Neuronal stem cell (in vitro differentiated cells): ENCODE data around the gene C5orf46.

Source experiments
- DNase-seq: peaks from one replicate; pipeline ENCODE4 v3.0.0-alpha.2; 2013; ENCODE audit warnings: low spot score
- H2AFZ ChIP-seq: one replicate; pipeline ENCODE4 v1.6.1; 2013; ENCODE audit warnings: mild to moderate bottlenecking, low read length, inconsistent platforms
- H2AK5ac ChIP-seq: 2 replicates; pipeline ENCODE4 v1.6.1; 2013; ENCODE audit warnings: low read depth, mild to moderate bottlenecking, inconsistent platforms, low read length, moderate library complexity, mixed read lengths
- H2BK120ac ChIP-seq: 2 replicates; pipeline ENCODE4 v1.6.1; 2013; ENCODE audit warnings: low read depth, mild to moderate bottlenecking, inconsistent platforms, low read length, moderate library complexity, mixed read lengths
- H2BK12ac ChIP-seq: one replicate; pipeline ENCODE4 v1.6.1; 2013; ENCODE audit warnings: low read length, inconsistent platforms
- H2BK15ac ChIP-seq: 2 replicates; pipeline ENCODE4 v1.6.1; 2013; ENCODE audit warnings: mild to moderate bottlenecking, low read length, inconsistent platforms, mixed read lengths
- H2BK5ac ChIP-seq: one replicate; pipeline ENCODE4 v1.6.1; 2013; ENCODE audit warnings: inconsistent platforms, mild to moderate bottlenecking, low read length, moderate library complexity
- H3K14ac ChIP-seq: one replicate; pipeline ENCODE4 v1.6.1; 2013; ENCODE audit warnings: low read length, inconsistent platforms
- H3K18ac ChIP-seq: 2 replicates; pipeline ENCODE4 v1.6.1; 2013; ENCODE audit warnings: low read length, inconsistent platforms
- H3K23ac ChIP-seq: 2 replicates; pipeline ENCODE4 v1.6.1; 2013; ENCODE audit warnings: low read depth, mild to moderate bottlenecking, mixed read lengths, low read length, inconsistent platforms; ENCODE audit not compliant: poor library complexity
- H3K27ac ChIP-seq: replicated peaks from 3 replicates; pipeline ENCODE4 v1.5.1; 2013; ENCODE audit warnings: low read length, inconsistent platforms
- H3K27me3 ChIP-seq, 3 experiments: 2 replicates each; pipeline ENCODE4 v1.6.1; 2013; ENCODE audit warnings: low read length in 3 of 3, mild to moderate bottlenecking in 2 of 3, inconsistent platforms in 1 of 3, low read depth in 1 of 3, mixed read lengths in 1 of 3, moderate library complexity in 1 of 3; ENCODE audit not compliant: control insufficient read depth in 3 of 3, insufficient read depth in 3 of 3
- H3K36me3 ChIP-seq, 2 donors: replicated peaks in 1 of 2; 2 replicates each; pipeline ENCODE4 v1.6.1; 2013; ENCODE audit warnings: low read length in 2 of 2; ENCODE audit not compliant: control insufficient read depth in 2 of 2, insufficient read depth in 2 of 2
- H3K4ac ChIP-seq: 2 replicates; pipeline ENCODE4 v1.6.1; 2013; ENCODE audit warnings: inconsistent platforms, mild to moderate bottlenecking, low read length, moderate library complexity
- H3K4me1 ChIP-seq, 2 donors: 1 replicate in 1 of 2; 2 replicates in 1 of 2; pipeline ENCODE4 v1.6.1; 2013; ENCODE audit warnings: low read length in 2 of 2, low read depth in 1 of 2; ENCODE audit not compliant: control insufficient read depth in 2 of 2, insufficient read depth in 1 of 2
- H3K4me2 ChIP-seq: one replicate; pipeline ENCODE4 v1.6.1; 2013; ENCODE audit warnings: mild to moderate bottlenecking, low read length, inconsistent platforms; ENCODE audit not compliant: insufficient read depth, poor library complexity, severe bottlenecking
- H3K4me3 ChIP-seq, 2 donors: 2 replicates each; pipeline ENCODE4 v1.5.1; 2013; ENCODE audit warnings: low read length in 2 of 2, mild to moderate bottlenecking in 2 of 2, inconsistent platforms in 1 of 2, moderate library complexity in 1 of 2
- H3K79me1 ChIP-seq: one replicate; pipeline ENCODE4 v1.6.1; 2013; ENCODE audit warnings: low read depth, mild to moderate bottlenecking, inconsistent platforms, low read length, moderate library complexity
- H3K9ac ChIP-seq: one replicate; pipeline ENCODE4 v1.6.1; 2013; ENCODE audit warnings: mild to moderate bottlenecking, low read depth, low read length, inconsistent platforms; ENCODE audit not compliant: poor library complexity
- H3K9me3 ChIP-seq, 2 donors: replicated peaks in 1 of 2; 2 replicates each; pipeline versions ENCODE3 to v1.6.1; 2013; ENCODE audit warnings: low read length in 2 of 2, mild to moderate bottlenecking in 2 of 2, inconsistent platforms in 1 of 2, low read depth in 1 of 2, mixed read lengths in 1 of 2, moderate library complexity in 1 of 2; ENCODE audit not compliant: control insufficient read depth in 2 of 2, insufficient read depth in 1 of 2
- H4K8ac ChIP-seq: one replicate; pipeline ENCODE4 v1.6.1; 2013; ENCODE audit warnings: low read depth, mild to moderate bottlenecking, inconsistent platforms, low read length, moderate library complexity
- H4K91ac ChIP-seq: one replicate; pipeline ENCODE4 v1.6.1; 2013; ENCODE audit warnings: low read length, low read depth, mild to moderate bottlenecking, inconsistent platforms; ENCODE audit not compliant: poor library complexity
- WGBS, 2 donors: extraction: QIAGEN DNeasy Blood & Tissue Kit; methylation state at CpG; one replicate each; pipeline ENCODE4 v1.1.7; 2013; ENCODE audit warnings: missing lambda C conversion rate in 2 of 2, mixed read lengths in 1 of 2; ENCODE audit not compliant: insufficient read length in 2 of 2, insufficient replicate concordance in 1 of 2; ENCODE audit errors: extremely low coverage in 2 of 2; 5-methylcytosine and 5-hydroxymethylcytosine counted together

Gene C5orf46

GRCh38 chr5:147851578-147851977, 54.8 kb downstream of the C5orf46 start:
- WGBS, 2 donors: no CpG with 5 or more reads among the region's 3 CpGs
- Histone ChIP-seq H3K4me3 (no peak overlapping the region), H3K36me3 (no peaks in the 10 kb centered on the region), H3K9ac (no peak overlapping the region), H3K4me1 (no peaks in the 10 kb centered on the region), H4K91ac (no peak overlapping the region), H3K9me3 (no peaks in the 10 kb centered on the region), H2AFZ (no peak overlapping the region), H2BK5ac (no peak overlapping the region), H4K8ac (no peak overlapping the region), H2BK120ac (no peak overlapping the region), H2BK12ac (no peak overlapping the region), H3K4ac (no peak overlapping the region), H3K4me2 (no peak overlapping the region), H3K27ac (no peak overlapping the region), H3K79me1 (no peaks in the 10 kb centered on the region), H3K14ac (no peak overlapping the region), H3K18ac (no peak overlapping the region), H2AK5ac (no peak overlapping the region), H3K27me3 (peaks cover 0 to 16% (median 0%) of the 10 kb centered on the region in 3 experiments), H2BK15ac (no peak overlapping the region), H3K23ac (no peak overlapping the region)
- no peak for DNase-seq

- Histone ChIP-seq H3K4me1 (no peaks in the 10 kb centered on the region), H3K18ac (no peak overlapping the region), H2AFZ (no peak overlapping the region), H2BK15ac (no peak overlapping the region), H3K9ac (no peak overlapping the region), H3K4me2 (no peak overlapping the region), H3K4ac (no peak overlapping the region), H2AK5ac (no peak overlapping the region), H3K79me1 (no peaks in the 10 kb centered on the region), H3K27me3 (peaks cover 0 to 9% (median 0%) of the 10 kb centered on the region in 3 experiments), H4K91ac (no peak overlapping the region), H3K9me3 (no peaks in the 10 kb centered on the region), H2BK12ac (no peak overlapping the region), H3K27ac (no peak overlapping the region), H3K36me3 (no peaks in the 10 kb centered on the region), H2BK5ac (no peak overlapping the region), H4K8ac (no peak overlapping the region), H3K23ac (no peak overlapping the region), H3K14ac (no peak overlapping the region), H3K4me3 (no peak overlapping the region), H2BK120ac (no peak overlapping the region)
- no peak for DNase-seq
- WGBS, 2 donors: no CpG with 5 or more reads among the region's 2 CpGs
Observed at GRCh38 chr5:147849226-147849625, 57.1 kb downstream of the C5orf46 start.

- Histone ChIP-seq H3K4me2 (no peak overlapping the region), H3K18ac (no peak overlapping the region), H4K91ac (no peak overlapping the region), H3K4ac (no peak overlapping the region), H3K79me1 (no peaks in the 10 kb centered on the region), H3K36me3 (no peaks in the 10 kb centered on the region), H2BK5ac (no peak overlapping the region), H3K4me3 (no peak overlapping the region), H4K8ac (no peak overlapping the region), H3K23ac (no peak overlapping the region), H3K27ac (no peak overlapping the region), H3K9me3 (no peaks in the 10 kb centered on the region), H2BK15ac (no peak overlapping the region), H3K14ac (no peak overlapping the region), H2AK5ac (no peak overlapping the region), H2BK12ac (no peak overlapping the region), H3K4me1 (no peaks in the 10 kb centered on the region), H3K27me3 (peaks cover 0 to 17% (median 0%) of the 10 kb centered on the region in 3 experiments), H2BK120ac (no peak overlapping the region), H2AFZ (no peak overlapping the region), H3K9ac (no peak overlapping the region)
- no peak for DNase-seq
- no CpG with 5 or more reads among the region's 4 CpGs for WGBS, 2 donors
Observed at GRCh38 chr5:147845618-147846017, 60.7 kb downstream of the C5orf46 start.

GRCh38 chr5:147844846-147845245, 61.5 kb downstream of the C5orf46 start:
- DNase-seq: no peak
- Histone ChIP-seq H2AK5ac (no peak overlapping the region), H3K14ac (no peak overlapping the region), H4K91ac (no peak overlapping the region), H3K27me3 (peaks cover 0 to 17% (median 0%) of the 10 kb centered on the region in 3 experiments), H3K4ac (no peak overlapping the region), H2BK5ac (no peak overlapping the region), H2BK15ac (no peak overlapping the region), H2AFZ (no peak overlapping the region), H3K4me2 (no peak overlapping the region), H2BK12ac (no peak overlapping the region), H3K79me1 (no peaks in the 10 kb centered on the region), H3K4me1 (no peaks in the 10 kb centered on the region), H3K36me3 (no peaks in the 10 kb centered on the region), H2BK120ac (no peak overlapping the region), H3K4me3 (peak overlapping the region in 1 of 2 donors; percentile 46), H3K9me3 (no peaks in the 10 kb centered on the region), H4K8ac (no peak overlapping the region), H3K9ac (no peak overlapping the region), H3K23ac (no peak overlapping the region), H3K27ac (no peak overlapping the region), H3K18ac (no peak overlapping the region)
- WGBS, 2 donors: no CpG with 5 or more reads among the region's 3 CpGs
